HG02759 (cell line): ENCODE results near the gene ARHGEF40.

Source experiments
- ATAC-seq: cut with Tn5 transposase; IDR thresholded peaks from one replicate; pipeline ENCODE4 v1.9.1; 2021; ENCODE audit warnings: mild to moderate bottlenecking, moderate library complexity; ENCODE audit not compliant: unreplicated experiment

ARHGEF40 gene

GRCh38 chr14:21058903-21059302 is 11.2 kb upstream of the ARHGEF40 start:
- ATAC-seq, result no peak

GRCh38 chr14:21059842-21060613 is 10.1 kb upstream of the ARHGEF40 start:
- ATAC-seq, result no peak

- no peak for ATAC-seq
Observed at GRCh38 chr14:21060614-21061346, 9.3 kb upstream of the ARHGEF40 start.

DNA sequence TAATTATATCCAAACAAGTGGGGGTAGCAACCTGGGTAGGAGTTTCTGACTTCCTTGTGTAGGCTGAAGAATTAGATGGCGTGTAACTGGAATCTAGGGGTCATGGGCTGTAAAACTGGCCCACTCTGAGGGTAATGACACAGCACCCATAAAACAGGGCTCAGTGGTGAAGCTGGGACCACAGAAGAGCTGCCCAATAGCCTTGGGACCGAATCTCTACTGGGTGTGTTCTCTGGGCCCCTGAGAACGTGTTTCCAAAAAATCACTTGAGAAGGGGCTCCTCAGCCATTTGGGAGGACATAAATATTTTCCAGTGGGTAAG is 8.8 kb upstream of the ARHGEF40 start:
- no peak for ATAC-seq

DNA sequence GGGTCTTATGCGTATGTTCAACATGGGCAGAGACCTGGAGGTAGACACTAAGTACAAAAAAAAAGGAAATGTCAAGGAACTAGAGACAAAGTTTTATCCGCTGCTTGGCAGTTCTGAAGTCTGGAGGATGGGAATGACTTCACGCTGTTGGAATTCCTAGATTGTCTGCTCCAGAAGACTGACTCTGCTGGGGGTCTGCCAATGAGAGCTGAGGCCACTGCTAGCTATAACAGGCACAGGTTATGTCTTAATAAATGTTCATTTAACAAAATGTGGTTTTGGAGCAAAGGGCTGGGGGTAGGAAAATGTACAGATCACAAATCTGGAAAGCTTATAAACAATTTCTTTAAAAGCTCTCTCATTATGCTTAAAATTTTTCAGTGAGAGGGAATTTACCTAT is 6.6 kb upstream of the ARHGEF40 start:
- no peak for ATAC-seq

DNA sequence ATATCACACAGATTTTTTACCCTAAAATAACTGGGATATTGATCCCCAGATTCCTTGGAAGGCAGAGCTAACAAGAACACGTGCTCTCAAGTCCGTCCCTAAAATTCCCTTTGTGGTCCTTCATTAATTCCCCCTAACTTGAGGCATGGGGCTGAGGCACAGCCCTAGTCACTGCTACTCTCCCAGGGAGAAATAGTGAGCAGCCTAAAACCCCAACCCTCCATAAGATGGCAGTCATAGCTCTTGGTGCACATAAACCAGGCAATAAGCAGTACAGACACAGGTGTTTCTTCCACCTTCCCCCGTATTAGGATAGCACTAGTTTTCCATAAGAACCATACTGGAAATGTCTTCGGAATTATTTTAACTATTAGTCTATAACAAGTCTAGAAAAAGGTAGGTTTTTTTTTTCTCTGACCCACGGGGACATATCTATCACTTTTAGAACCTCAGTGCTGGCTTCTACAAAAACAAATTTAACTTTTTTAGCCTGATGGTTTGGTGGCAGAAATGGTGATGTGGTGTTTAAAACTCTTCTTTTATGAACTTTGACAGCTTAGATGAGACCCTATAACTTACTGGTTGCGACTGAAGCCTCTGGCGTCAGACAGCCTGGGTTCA is 3.1 kb upstream of the ARHGEF40 start:
- no peak for ATAC-seq

GRCh38 chr14:21068521-21069387 is 1.4 kb upstream of the ARHGEF40 start:
- ATAC-seq, result no peak

DNA sequence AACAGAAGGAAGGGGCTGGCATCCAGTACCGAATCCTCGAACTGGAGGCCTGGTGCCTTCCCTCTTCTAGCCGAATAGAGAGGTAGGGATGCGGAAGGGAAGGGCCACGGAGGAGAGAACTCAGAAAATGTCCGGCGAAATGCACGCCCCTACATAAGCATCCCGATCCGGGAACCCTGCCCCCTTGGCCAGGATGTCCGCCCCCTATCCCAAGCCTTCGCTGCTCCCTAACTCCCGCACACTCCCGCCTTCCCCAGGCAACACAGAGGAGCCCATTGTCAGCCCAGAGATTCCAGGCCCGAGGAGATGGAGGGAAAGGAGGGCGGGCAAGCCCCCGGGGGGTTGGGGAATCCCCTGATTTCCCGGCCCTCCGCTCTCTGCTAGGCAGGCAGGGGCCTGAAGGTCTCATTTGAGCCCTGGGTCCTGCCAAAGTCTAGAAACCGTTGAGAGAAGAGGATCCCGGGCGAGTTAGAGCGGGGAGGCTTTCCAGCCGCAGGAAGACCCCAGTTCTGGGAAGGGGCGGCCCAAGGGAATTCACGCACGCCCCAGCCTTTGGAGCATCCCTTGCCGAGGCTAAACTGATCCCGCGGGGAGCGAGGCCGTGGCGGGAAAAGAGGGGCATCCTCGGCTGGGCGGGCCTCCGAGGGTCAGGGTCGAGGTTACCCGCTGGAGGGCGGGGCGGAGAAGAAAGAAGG is 569 bp upstream of the ARHGEF40 start:
- ATAC-seq, result no peak

DNA sequence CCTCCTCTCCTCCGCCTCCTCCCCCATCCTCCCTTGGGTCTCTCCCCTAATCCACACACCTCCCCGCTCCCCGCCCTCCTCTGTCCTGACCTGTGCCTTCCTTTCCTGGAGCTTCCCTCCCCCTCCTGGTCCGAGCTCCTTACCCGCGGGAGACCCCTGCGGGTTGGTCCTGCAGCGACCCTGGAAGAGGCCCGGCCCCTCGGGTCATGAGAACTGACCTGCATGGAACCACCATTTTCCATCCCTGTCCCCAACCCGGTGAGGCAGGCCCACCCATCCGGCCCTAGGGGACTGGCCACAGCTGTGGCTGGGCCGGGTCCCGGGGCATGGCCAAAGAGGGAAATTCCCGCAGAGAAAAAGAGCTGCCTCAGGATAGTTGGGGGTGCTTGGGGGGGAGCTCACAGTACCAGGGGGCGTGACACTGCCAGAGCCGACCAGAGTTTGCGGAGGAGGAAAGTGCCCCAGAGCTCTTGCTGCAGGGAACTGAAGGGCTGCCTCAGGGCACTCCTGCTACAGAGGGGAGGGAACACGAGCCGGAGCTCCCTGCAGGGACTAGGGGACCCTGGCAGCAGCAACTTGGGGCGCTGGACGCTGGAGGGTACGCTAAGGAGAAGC is 613 bp downstream of the ARHGEF40 start:
- ATAC-seq, result no peak

- peak; percentile 77 for ATAC-seq
Observed at GRCh38 chr14:21071225-21072030, 1.3 kb downstream of the ARHGEF40 start.

- no peak for ATAC-seq
Observed at GRCh38 chr14:21072031-21072473, 1.9 kb downstream of the ARHGEF40 start.

DNA sequence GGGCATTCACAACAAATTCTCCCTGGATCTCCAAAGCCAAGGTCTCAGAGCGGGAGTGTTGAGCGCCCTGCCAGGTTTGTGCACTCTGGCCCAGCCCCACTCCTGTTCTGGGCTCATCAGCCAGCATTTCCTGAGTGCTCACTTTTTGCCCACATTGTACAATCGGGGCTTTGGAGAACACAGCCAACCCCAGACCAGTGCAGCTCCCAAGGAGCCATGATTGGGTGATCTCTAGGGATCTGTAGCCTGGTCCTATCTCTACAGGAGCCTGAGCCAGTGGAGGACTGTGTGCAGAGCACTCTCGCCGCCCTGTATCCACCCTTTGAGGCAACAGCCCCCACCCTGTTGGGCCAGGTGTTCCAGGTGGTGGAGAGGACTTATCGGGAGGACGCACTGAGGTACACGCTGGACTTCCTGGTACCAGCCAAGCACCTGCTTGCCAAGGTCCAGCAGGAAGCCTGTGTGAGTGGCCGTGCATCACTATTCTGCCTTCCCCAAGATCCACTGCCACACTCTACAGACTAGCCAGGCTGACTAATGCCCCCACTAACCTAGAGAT is 2.8 kb downstream of the ARHGEF40 start:
- ATAC-seq, result no peak

- no peak for ATAC-seq
Observed at GRCh38 chr14:21073921-21074320, 3.8 kb downstream of the ARHGEF40 start.

DNA sequence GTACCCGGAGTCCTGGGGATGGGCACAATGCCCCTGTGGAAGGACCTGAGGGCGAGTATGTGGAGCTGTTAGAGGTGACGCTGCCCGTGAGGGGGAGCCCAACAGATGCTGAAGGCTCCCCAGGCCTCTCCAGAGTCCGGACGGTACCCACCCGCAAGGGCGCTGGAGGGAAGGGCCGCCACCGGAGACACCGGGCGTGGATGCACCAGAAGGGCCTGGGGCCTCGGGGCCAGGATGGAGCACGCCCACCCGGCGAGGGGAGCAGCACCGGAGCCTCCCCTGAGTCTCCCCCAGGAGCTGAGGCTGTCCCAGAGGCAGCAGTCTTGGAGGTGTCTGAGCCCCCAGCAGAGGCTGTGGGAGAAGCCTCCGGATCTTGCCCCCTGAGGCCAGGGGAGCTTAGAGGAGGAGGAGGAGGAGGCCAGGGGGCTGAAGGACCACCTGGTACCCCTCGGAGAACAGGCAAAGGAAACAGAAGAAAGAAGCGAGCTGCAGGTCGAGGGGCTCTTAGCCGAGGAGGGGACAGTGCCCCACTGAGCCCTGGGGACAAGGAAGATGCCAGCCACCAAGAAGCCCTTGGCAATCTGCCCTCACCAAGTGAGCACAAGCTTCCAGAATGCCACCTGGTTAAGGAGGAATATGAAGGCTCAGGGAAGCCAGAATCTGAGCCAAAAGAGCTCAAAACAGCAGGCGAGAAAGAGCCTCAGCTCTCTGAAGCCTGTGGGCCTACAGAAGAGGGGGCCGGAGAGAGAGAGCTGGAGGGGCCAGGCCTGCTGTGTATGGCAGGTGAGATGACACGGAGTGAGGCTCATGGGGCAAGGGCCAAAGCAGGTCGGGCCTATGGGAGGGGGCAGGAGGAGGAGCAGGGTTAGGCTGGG is 4.5 kb downstream of the ARHGEF40 start:
- ATAC-seq, result no peak

DNA sequence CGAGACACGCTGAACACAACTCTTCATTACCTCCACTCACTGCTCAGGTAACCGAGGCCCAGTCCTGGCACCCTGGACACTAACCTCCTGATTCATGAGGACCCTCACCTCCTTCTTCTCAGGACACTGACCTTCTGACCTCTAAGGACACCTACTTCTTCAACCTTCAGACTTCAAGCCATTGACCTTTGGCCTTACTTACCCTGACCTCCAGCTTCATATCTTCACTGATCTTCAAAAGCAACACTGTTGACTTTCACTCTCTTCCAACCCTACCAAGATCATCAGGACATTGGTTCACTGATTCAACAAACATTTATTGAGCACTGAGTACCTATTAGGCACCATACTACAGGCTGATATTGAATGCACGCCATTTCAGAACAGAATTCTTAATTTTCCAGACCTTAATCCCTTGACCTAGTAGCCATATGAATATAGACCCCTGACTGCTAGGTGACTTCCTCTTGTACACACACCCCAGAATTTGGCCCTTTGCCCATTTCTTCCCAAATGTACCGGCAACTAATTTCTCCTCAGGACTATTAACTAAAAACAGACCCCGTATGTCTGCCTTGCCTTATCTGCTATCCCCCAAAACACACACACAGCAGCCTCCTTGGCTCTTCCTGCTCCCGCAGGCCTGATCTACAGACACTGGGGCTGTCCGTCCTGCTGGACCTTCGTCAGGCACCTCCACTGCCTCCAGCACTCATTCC is 5.8 kb downstream of the ARHGEF40 start:
- ATAC-seq, result no peak

DNA sequence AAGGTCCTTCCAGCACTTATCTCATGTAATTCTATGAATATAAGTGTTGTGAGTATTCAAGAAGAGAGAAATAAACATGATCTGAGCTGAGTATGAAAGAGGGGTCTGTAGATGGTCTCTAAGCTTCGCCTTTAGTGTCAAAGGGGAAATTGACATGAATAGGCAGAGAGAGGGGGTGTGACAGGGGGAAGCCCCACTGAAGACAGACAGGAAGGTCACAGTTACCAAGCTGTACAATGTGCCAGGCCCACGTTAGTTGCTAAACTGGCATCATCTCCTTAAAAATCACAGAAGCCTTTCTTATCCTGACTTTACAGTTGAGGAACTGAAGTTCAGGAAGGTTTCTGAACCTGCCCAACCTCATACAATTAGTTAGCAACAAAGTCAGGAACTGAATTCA is 7.6 kb downstream of the ARHGEF40 start:
- ATAC-seq, result no peak

DNA sequence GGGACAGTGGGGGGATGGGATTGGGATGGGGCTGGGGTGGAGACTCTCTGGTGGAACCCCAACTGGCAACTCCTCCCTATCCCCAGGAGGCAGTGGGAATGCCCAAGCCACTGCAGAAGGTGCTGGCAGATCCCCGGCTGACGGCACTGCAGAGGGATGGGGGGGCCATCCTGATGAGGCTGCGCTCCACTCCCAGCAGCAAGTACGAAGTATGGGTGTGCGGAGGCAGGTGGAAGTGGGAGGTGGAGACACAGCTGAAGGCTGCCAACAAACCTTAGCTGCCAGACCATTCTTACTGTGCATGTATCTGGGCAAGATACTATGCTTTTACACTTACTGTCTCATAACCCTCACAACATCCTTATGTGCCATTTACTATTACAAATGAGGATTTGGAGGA is 8.2 kb downstream of the ARHGEF40 start:
- no peak for ATAC-seq
